Common myeloid progenitor, CD34-positive (primary cell): ENCODE measurements around the gene PNMT.

Experiments
- CTCF ChIA-PET: fragments of 350-600 bp; sonication (Branson Sonifier 250); formaldehyde crosslinking; loops from one replicate; lab custom pipeline; 2021; ENCODE audit warnings: antibody characterized with exemption; lab: Charles Lee
- POLR2A ChIA-PET: fragments of 350-600 bp; sonication (Branson Sonifier 250); formaldehyde crosslinking; loops from one replicate; lab custom pipeline; 2021; ENCODE audit warnings: antibody characterized with exemption; lab: Charles Lee
- DNase-seq, 3 donors: peaks; one replicate each; pipeline versions ENCODE4 v3.0.0 to v3.0.0-alpha.2; 2013
- H3K27ac ChIP-seq, 2 experiments: 1 replicate in 1 of 2; 2 replicates in 1 of 2; pipeline ENCODE4 v1.7.0; 2013; ENCODE audit warnings: inconsistent platforms in 2 of 2, low read length in 2 of 2, mild to moderate bottlenecking in 2 of 2, low read depth in 1 of 2, moderate library complexity in 1 of 2; ENCODE audit not compliant: severe bottlenecking in 2 of 2, insufficient read depth in 1 of 2, poor library complexity in 1 of 2
- H3K27me3 ChIP-seq, 5 experiments: replicated peaks in 2 of 5; 1 replicate in 3 of 5; 2 replicates in 2 of 5; pipeline versions ENCODE4 v1.6.1 to v1.7.0; 2013; ENCODE audit warnings: low read length in 4 of 5, mild to moderate bottlenecking in 2 of 5, moderate library complexity in 2 of 5, inconsistent platforms in 1 of 5; ENCODE audit not compliant: insufficient read depth in 5 of 5, control insufficient read depth in 4 of 5
- H3K36me3 ChIP-seq, 4 experiments: 1 replicate in 2 of 4; 2 replicates in 2 of 4; pipeline versions ENCODE4 v1.6.1 to v1.7.0; 2013; ENCODE audit warnings: low read length in 3 of 4, control low read depth in 1 of 4, mild to moderate bottlenecking in 1 of 4; ENCODE audit not compliant: control insufficient read depth in 4 of 4, insufficient read depth in 4 of 4
- H3K4me1 ChIP-seq, 4 experiments: 1 replicate in 3 of 4; 2 replicates in 1 of 4; pipeline versions ENCODE4 v1.6.1 to v1.7.1; 2013; ENCODE audit warnings: low read length in 3 of 4, mild to moderate bottlenecking in 3 of 4, control low read depth in 1 of 4, inconsistent platforms in 1 of 4, moderate library complexity in 1 of 4; ENCODE audit not compliant: control insufficient read depth in 4 of 4, insufficient read depth in 4 of 4; ENCODE audit errors: control extremely low read depth in 1 of 4
- H3K4me3 ChIP-seq, 7 experiments: 1 replicate in 4 of 7; 2 replicates in 3 of 7; pipeline versions ENCODE4 v1.5.1 to v1.7.0; 2013; ENCODE audit warnings: mild to moderate bottlenecking in 7 of 7, low read length in 6 of 7, moderate library complexity in 6 of 7, inconsistent platforms in 2 of 7, low read depth in 2 of 7, control low read depth in 1 of 7; ENCODE audit not compliant: insufficient read depth in 4 of 7, control insufficient read depth in 1 of 7; ENCODE audit errors: extremely low read depth in 1 of 7
- H3K9me3 ChIP-seq, 5 experiments: 1 replicate in 4 of 5; 2 replicates in 1 of 5; pipeline versions ENCODE4 v1.6.1 to v1.7.1; 2013; ENCODE audit warnings: low read length in 4 of 5, mild to moderate bottlenecking in 2 of 5, inconsistent platforms in 1 of 5, low read depth in 1 of 5, moderate library complexity in 1 of 5; ENCODE audit not compliant: control insufficient read depth in 4 of 5, insufficient read depth in 2 of 5; ENCODE audit errors: control extremely low read depth in 1 of 5
- WGBS: methylation state at CpG from one replicate; pipeline ENCODE4 v1.1.5; 2013; ENCODE audit not compliant: insufficient coverage; 5-methylcytosine and 5-hydroxymethylcytosine counted together

Gene PNMT

GRCh38 chr17:39660011-39660360 is 8.3 kb upstream of the PNMT start:
- Histone ChIP-seq H3K4me1 (peaks cover 0 to 71% (median 34%) of the 10 kb centered on the region in 4 experiments), H3K9me3 (no peaks in the 10 kb centered on the region), H3K4me3 (peak overlapping the region in 4 of 7 experiments; percentile 29 to 67 (median 50)), H3K36me3 (peaks cover 2 to 61% (median 29%) of the 10 kb centered on the region in 4 experiments), H3K27me3 (no peaks in the 10 kb centered on the region), H3K27ac (peak overlapping the region; percentile 64 to 79)
- DNase-seq = no peak
- POLR2A ChIA-PET = no interaction called here
- CTCF ChIA-PET = interaction anchor here (1.0 to 22.5 kb wide), 3 partner anchors 10 to 34 kb away, joined by 4 to 445 read pairs (median 25); partner anchors contain the start of genes PNMT and PPP1R1B
- 29% methylated on average over 5 of the region's 5 CpGs for WGBS

- WGBS = 89% methylated on average over 31 of the region's 35 CpGs
- CTCF ChIA-PET = interaction anchor here (1.0 to 22.5 kb wide), 4 partner anchors 8 to 35 kb away, joined by 4 to 445 read pairs (median 18); partner anchors contain the start of genes PNMT and PPP1R1B
- DNase-seq = no peak
- POLR2A ChIA-PET = no interaction called here
- peaks cover 2 to 60% (median 29%) of the 10 kb centered on the region in 4 experiments for H3K36me3 ChIP-seq
- H3K27ac ChIP-seq = peak overlapping the region; percentile 64 to 79
- peak overlapping the region in 4 of 7 experiments; percentile 6 to 67 (median 50) for H3K4me3 ChIP-seq
- no peaks in the 10 kb centered on the region for H3K9me3 ChIP-seq
- H3K4me1 ChIP-seq = peaks cover 0 to 77% (median 37%) of the 10 kb centered on the region in 4 experiments
- peaks cover 0 to 2% (median 0%) of the 10 kb centered on the region in 5 experiments for H3K27me3 ChIP-seq
Measured at GRCh38 chr17:39660397-39661385, 7.6 kb upstream of the PNMT start.

GRCh38 chr17:39661744-39662541 is 6.3 kb upstream of the PNMT start:
- no peak for DNase-seq
- no peaks in the 10 kb centered on the region for H3K9me3 ChIP-seq
- peaks cover 0 to 13% (median 3%) of the 10 kb centered on the region in 5 experiments for H3K27me3 ChIP-seq
- 100% methylated on average over 4 of the region's 8 CpGs for WGBS
- peaks cover 0 to 84% (median 41%) of the 10 kb centered on the region in 4 experiments for H3K4me1 ChIP-seq
- CTCF ChIA-PET = interaction anchor here (1.0 to 22.5 kb wide), 4 partner anchors 8 to 36 kb away, joined by 4 to 445 read pairs (median 18); partner anchors contain the start of genes PNMT and PPP1R1B
- POLR2A ChIA-PET = no interaction called here
- peak overlapping the region in 3 of 7 experiments; percentile 4 to 48 (median 32) for H3K4me3 ChIP-seq
- peaks cover 2 to 49% (median 22%) of the 10 kb centered on the region in 4 experiments for H3K36me3 ChIP-seq
- H3K27ac ChIP-seq = no peak overlapping the region

- no peak for DNase-seq
- Histone ChIP-seq H3K4me3 (no peak overlapping the region), H3K36me3 (peaks cover 0 to 46% (median 19%) of the 10 kb centered on the region in 4 experiments), H3K4me1 (peaks cover 0 to 90% (median 46%) of the 10 kb centered on the region in 4 experiments), H3K27me3 (peaks cover 0 to 16% (median 7%) of the 10 kb centered on the region in 5 experiments), H3K9me3 (no peaks in the 10 kb centered on the region), H3K27ac (no peak overlapping the region)
- CTCF ChIA-PET = interaction anchor here (1.0 to 22.5 kb wide), 4 partner anchors 8 to 37 kb away, joined by 4 to 445 read pairs (median 18); partner anchors contain the start of genes PNMT and PPP1R1B
- WGBS = 95% methylated on average over 16 of the region's 22 CpGs
- POLR2A ChIA-PET = no interaction called here
Measured at GRCh38 chr17:39662551-39663339, 5.5 kb upstream of the PNMT start.

- POLR2A ChIA-PET = no interaction called here
Measured at GRCh38 chr17:39663340-39663687, 4.9 kb upstream of the PNMT start.

More at GRCh38 chr17:39663340-39663687, 4.9 kb upstream of the PNMT start:
- H3K4me3 ChIP-seq = no peak overlapping the region
- DNase-seq = no peak
- no CpG with 5 or more reads among the region's 4 CpGs for WGBS
- peaks cover 0 to 16% (median 7%) of the 10 kb centered on the region in 5 experiments for H3K27me3 ChIP-seq
- peaks cover 0 to 41% (median 16%) of the 10 kb centered on the region in 4 experiments for H3K36me3 ChIP-seq
- CTCF ChIA-PET = interaction anchor here (4.2 to 22.5 kb wide), 3 partner anchors 9 to 38 kb away, joined by 27 to 445 read pairs (median 155); partner anchors contain the start of gene PPP1R1B
- H3K4me1 ChIP-seq = peaks cover 0 to 89% (median 47%) of the 10 kb centered on the region in 4 experiments
- H3K9me3 ChIP-seq = no peaks in the 10 kb centered on the region
- no peak overlapping the region for H3K27ac ChIP-seq
